Bronchial epithelial cell (primary cell): ENCODE measurements around the gene PAQR4. TPM values are rescaled to one million over a fixed set of nuclear protein-coding genes. Genes with fewer than 3 reads are reported as not detected.

Source experiments
- DNase-seq: peaks from one replicate; pipeline ENCODE4 v3.0.0-alpha.2; 2010; ENCODE audit warnings: low read depth
- FAIRE-seq: peaks from 2 replicates; lab custom pipeline; 2011; peaks lifted over from hg19 to GRCh38; lab: Jason Lieb, UNC
- H3K27me3 ChIP-seq: 2 replicates; pipeline ENCODE4 v1.5.1; 2011; ENCODE audit warnings: low read length; ENCODE audit not compliant: control insufficient read depth, insufficient read depth
- H3K36me3 ChIP-seq: 2 replicates; pipeline ENCODE4 v1.5.1; 2011; ENCODE audit warnings: low read length; ENCODE audit not compliant: control insufficient read depth, insufficient read depth
- H3K4me3 ChIP-seq: 2 replicates; pipeline ENCODE4 v1.5.1; 2011; ENCODE audit warnings: mild to moderate bottlenecking, low read depth, low read length, control low read depth
- total RNA-seq: library from RNA; depleted of rRNA; stranded (reverse); fragments of >200 nt; gene quantifications from 2 replicates; pipeline ENCODE4 v1.2.1, GENCODE V29; 2014
- TF ChIP-seq, protein P1 (sequence below): IDR thresholded peaks from 2 replicates; pipeline ENCODE4 v1.5.1; 2011; ENCODE audit warnings: mild to moderate bottlenecking, moderate library complexity, low read length, control low read depth, inconsistent platforms; ENCODE audit not compliant: insufficient read depth, severe bottlenecking

Gene PAQR4
- total RNA-seq, 1 donor from 2014 or later, result 5.3 TPM

DNA sequence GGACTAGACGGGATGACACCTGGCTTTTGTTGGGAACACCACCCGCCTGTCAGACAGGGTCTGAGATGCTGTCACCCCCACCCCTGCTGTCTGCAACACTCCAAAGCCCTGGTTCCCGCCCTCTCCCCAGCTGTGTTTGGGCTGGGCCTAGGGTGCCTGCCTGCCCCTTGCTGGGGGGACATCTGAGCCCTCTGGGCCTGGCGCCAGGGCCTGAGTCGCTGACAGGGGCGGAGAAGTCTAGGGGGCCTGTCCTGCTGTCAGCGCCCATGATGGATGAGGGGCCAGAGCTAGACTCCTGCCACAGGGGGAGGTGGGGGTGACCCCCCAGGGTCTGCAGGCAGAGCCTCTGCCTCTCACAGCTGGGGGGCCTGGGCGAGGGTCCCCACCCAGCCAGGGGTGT, 18.7 kb downstream of the PAQR4 start:
- H3K4me3 ChIP-seq, result no peak overlapping the region
- TF ChIP-seq, protein P1, sequence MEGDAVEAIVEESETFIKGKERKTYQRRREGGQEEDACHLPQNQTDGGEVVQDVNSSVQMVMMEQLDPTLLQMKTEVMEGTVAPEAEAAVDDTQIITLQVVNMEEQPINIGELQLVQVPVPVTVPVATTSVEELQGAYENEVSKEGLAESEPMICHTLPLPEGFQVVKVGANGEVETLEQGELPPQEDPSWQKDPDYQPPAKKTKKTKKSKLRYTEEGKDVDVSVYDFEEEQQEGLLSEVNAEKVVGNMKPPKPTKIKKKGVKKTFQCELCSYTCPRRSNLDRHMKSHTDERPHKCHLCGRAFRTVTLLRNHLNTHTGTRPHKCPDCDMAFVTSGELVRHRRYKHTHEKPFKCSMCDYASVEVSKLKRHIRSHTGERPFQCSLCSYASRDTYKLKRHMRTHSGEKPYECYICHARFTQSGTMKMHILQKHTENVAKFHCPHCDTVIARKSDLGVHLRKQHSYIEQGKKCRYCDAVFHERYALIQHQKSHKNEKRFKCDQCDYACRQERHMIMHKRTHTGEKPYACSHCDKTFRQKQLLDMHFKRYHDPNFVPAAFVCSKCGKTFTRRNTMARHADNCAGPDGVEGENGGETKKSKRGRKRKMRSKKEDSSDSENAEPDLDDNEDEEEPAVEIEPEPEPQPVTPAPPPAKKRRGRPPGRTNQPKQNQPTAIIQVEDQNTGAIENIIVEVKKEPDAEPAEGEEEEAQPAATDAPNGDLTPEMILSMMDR, result no peak
- no peaks in the 10 kb centered on the region for H3K36me3 ChIP-seq
- H3K27me3 ChIP-seq, result peaks cover 7% of the 10 kb centered on the region
- FAIRE-seq (no peak), DNase-seq (no peak)

DNA sequence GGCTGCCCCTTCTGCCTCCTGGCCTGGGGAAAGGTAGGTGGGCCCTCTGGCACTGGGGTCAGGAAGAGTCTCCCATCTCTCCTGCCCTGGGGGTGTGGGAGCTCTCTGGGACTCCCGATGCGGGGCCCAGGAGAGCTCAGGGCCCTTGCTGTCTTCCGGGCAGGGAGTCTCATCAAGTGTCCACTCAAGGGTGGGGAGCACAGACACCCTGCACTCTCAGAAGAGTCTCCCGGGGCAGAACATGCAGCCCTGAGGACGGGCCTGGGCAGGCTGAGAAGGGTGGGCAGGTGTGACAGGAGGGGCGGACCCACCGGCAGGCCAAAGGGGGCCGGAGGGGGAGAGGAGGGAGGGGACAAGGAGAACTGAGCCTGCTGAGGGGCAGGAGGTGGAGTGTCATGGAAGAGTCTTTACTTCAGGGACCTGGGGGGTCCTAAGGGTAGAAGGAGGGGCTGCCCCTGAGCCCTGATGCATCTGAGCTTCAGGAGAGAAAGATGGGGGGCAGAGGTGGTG, 19.5 kb downstream of the PAQR4 start:
- FAIRE-seq (no peak), DNase-seq (no peak)
- Histone ChIP-seq H3K4me3 (no peak overlapping the region), H3K27me3 (peaks cover 7% of the 10 kb centered on the region), H3K36me3 (no peaks in the 10 kb centered on the region)
- TF ChIP-seq, protein P1, result no peak

DNA sequence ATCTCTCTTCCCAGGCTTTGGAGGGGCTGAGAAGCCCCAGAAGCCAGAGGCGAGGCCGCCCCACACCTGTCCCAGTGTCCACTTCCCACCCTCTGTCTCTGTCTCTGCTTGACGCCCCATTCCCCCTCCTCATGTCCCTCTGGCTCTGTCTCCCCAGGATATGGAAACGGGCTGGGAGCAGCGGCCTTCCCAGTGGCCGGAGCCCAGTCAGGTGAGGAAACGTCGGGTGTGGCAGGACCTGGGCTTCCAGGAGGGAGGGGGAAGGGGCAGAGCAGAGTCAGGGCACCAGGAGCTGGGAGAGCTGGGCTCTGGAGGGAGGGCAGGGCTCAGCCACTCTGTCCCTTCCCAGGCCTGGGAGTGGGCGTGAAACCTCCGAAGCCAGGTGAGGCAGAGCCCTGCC, 21.7 kb downstream of the PAQR4 start:
- H3K4me3 ChIP-seq, result no peak overlapping the region
- H3K27me3 ChIP-seq, result peaks cover 7% of the 10 kb centered on the region
- no peak for FAIRE-seq
- no peak for DNase-seq
- H3K36me3 ChIP-seq, result no peaks in the 10 kb centered on the region
- TF ChIP-seq, protein P1, result no peak

DNA sequence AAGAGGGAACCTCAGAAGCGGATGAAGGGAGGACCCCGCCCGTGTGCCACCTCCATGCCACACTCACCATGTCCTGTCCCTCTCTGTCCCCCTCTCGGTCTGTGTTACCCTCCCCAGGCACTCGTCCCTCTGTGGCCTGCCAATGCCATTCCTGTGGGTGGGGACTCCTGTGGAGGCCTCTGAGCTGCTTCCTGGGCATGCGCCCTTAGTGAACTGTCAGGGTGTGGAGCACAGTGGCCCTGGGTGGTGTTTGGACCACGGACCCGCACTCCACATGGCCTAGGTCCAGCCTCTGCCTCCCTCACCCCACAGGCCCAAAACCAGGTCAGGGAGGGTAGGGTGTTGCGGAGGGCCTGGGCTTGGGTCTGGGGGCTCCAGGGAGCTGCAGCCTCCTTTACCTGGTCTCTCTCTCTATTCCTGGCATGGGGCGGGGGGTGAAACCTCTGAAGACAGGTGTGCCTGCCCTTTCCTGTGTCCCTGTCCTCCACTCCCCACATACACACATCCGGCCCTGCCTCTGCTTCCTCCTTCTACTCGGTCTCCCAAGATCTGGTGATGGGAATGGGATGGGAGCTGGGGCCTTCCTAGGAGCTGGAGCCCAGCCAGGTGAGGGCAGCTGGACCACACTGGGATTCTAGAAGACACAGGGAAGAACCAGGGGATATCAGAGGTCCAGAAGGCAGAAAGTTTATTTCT, 22.6 kb downstream of the PAQR4 start:
- Histone ChIP-seq H3K4me3 (no peak overlapping the region), H3K36me3 (no peaks in the 10 kb centered on the region), H3K27me3 (peaks cover 7% of the 10 kb centered on the region)
- TF ChIP-seq, protein P1, result no peak
- FAIRE-seq (no peak), DNase-seq (no peak)

DNA sequence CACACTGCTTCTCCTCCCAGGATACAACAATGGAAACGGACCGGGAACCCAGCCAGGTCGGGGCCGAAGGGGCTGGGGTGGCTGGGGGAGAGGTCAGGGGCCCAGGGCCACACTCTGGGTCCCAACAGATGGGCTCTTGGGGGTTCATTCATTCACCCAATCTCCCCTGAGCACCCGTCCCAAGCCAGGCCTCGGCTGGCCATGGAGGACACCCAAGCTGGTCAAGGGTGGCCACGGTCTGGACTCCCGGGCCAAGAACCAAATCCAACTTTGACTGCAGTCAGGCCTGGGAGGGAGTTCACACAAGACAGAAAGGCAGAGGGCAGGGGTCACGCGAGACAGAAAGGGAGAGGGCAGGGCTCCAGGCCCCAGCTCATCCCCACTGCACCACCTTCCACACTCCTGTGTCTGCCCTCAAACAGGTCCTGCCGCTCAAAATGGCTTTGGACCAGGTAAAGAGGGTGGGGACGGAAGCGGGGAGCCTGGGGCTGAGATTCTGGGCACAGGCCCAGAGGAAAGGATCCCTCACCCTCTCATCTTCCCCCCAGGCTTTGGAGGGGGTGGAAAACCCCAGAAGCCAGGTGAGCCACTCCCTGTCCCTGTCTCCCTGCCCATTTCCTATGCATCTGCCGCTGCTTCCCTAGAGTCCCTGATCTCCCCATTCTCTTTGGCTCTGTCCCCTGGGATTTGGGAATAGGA, 23.4 kb downstream of the PAQR4 start:
- DNase-seq, result peak; percentile 67
- FAIRE-seq, result no peak
- no peak overlapping the region for H3K4me3 ChIP-seq

More for the DNA sequence above, 23.4 kb downstream of the PAQR4 start:
- peaks cover 4% of the 10 kb centered on the region for H3K27me3 ChIP-seq
- TF ChIP-seq, protein P1, result no peak
- no peaks in the 10 kb centered on the region for H3K36me3 ChIP-seq
